Neural cell (in vitro differentiated cells): ENCODE measurements around the gene MYRF. TPM values are rescaled to one million over a fixed set of nuclear protein-coding genes. Genes with fewer than 3 reads are reported as not detected.

Experiments used
- H2AFZ ChIP-seq: fragments of 200-600, 300-800 bp; sonication (generic), shearing (Covaris generic); 2 replicates; pipeline ENCODE4 v1.6.0; 2014; ENCODE audit warnings: low read depth, mild to moderate bottlenecking, antibody characterized with exemption, low read length, moderate library complexity
- H3F3A ChIP-seq: fragments of 200-600 bp; shearing (Covaris generic); 2 replicates; pipeline ENCODE4 v1.6.1; 2016; ENCODE audit warnings: mild to moderate bottlenecking, moderate library complexity, mixed read lengths, antibody characterized with exemption, low read length; ENCODE audit not compliant: insufficient read depth, poor library complexity, severe bottlenecking
- H3K27ac ChIP-seq: fragments of 200-600, 300-800 bp; sonication (generic), shearing (Covaris generic); 2 replicates; pipeline ENCODE4 v1.5.1; 2014; ENCODE audit warnings: mild to moderate bottlenecking, low read length, moderate library complexity
- H3K27me3 ChIP-seq: fragments of 300-800, 200-600 bp; sonication (generic), shearing (Covaris generic); 2 replicates; pipeline ENCODE4 v1.6.0; 2014; ENCODE audit warnings: mild to moderate bottlenecking, low read depth, low read length, moderate library complexity; ENCODE audit not compliant: insufficient read depth
- H3K36me3 ChIP-seq: fragments of 300-800, 200-600 bp; sonication (generic), shearing (Covaris generic); 2 replicates; pipeline ENCODE4 v1.5.1; 2014; ENCODE audit warnings: mild to moderate bottlenecking, antibody characterized with exemption, low read length, moderate library complexity; ENCODE audit not compliant: insufficient read depth
- H3K4me2 ChIP-seq: fragments of 300-800, 200-600 bp; sonication (generic), shearing (Covaris generic); 2 replicates; pipeline ENCODE4 v1.6.0; 2014; ENCODE audit warnings: mild to moderate bottlenecking, low read length
- H3K4me3 ChIP-seq: fragments of 300-800, 200-600 bp; sonication (generic), shearing (Covaris generic); 2 replicates; pipeline ENCODE4 v1.5.1; 2014; ENCODE audit warnings: mild to moderate bottlenecking, low read length, moderate library complexity
- H3K79me2 ChIP-seq: fragments of 200-600 bp; shearing (Covaris generic); replicated peaks from 2 replicates; pipeline ENCODE4 v1.6.0; 2014; ENCODE audit warnings: mild to moderate bottlenecking, low read length, moderate library complexity; ENCODE audit not compliant: insufficient read depth
- H3K9ac ChIP-seq: fragments of 300-800, 200-600 bp; sonication (generic), shearing (Covaris generic); 2 replicates; pipeline ENCODE4 v1.6.1; 2016; ENCODE audit warnings: mild to moderate bottlenecking, low read length, mixed read lengths
- H3K9me2 ChIP-seq: fragments of 200-600 bp; shearing (Covaris generic); 2 replicates; pipeline ENCODE4 v1.6.1; 2016; ENCODE audit warnings: mild to moderate bottlenecking, low read length, mixed read lengths; ENCODE audit not compliant: insufficient read depth
- H3K9me3 ChIP-seq: fragments of 200-600, 300-800 bp; sonication (generic), shearing (Covaris generic); 2 replicates; pipeline ENCODE4 v1.6.1; 2016; ENCODE audit warnings: mild to moderate bottlenecking, mixed run types, low read length, moderate library complexity, mixed read lengths
- H4K20me1 ChIP-seq: fragments of 200-600 bp; shearing (Covaris generic); 2 replicates; pipeline ENCODE4 v1.6.1; 2016; ENCODE audit warnings: mild to moderate bottlenecking, mixed run types; ENCODE audit not compliant: insufficient read depth
- CTCF ChIP-seq: fragments of 450-650 bp; IDR thresholded peaks from 2 replicates; pipeline ENCODE4 v1.5.1; 2014; ENCODE audit warnings: antibody characterized with exemption, mild to moderate bottlenecking, moderate library complexity; ENCODE audit not compliant: poor library complexity, severe bottlenecking
- EP300 ChIP-seq: fragments of 450-650 bp; conservative IDR thresholded peaks from 2 replicates; pipeline ENCODE4 v1.6.1; 2014; ENCODE audit warnings: antibody characterized with exemption, mild to moderate bottlenecking, moderate library complexity; ENCODE audit not compliant: poor library complexity, severe bottlenecking
- EZH2 ChIP-seq: fragments of 200-600, 300-800 bp; shearing (Covaris generic), sonication (generic); IDR thresholded peaks from 2 replicates; pipeline ENCODE4 v1.6.1; 2014; ENCODE audit warnings: antibody characterized with exemption, low read length, borderline replicate concordance, mild to moderate bottlenecking; ENCODE audit not compliant: insufficient read depth, poor library complexity, severe bottlenecking
- MXI1 ChIP-seq: fragments of 450-650 bp; conservative IDR thresholded peaks from 2 replicates; pipeline ENCODE4 v1.6.1; 2014; ENCODE audit warnings: antibody characterized with exemption, mild to moderate bottlenecking; ENCODE audit not compliant: poor library complexity, severe bottlenecking
- POLR2AphosphoS5 ChIP-seq: IDR thresholded peaks from 2 replicates; pipeline ENCODE4 v1.6.1; 2012
- RAD21 ChIP-seq: fragments of 450-650 bp; conservative IDR thresholded peaks from 2 replicates; pipeline ENCODE4 v1.6.1; 2014; ENCODE audit warnings: antibody characterized with exemption, mild to moderate bottlenecking, moderate library complexity
- REST ChIP-seq: IDR thresholded peaks from 2 replicates; pipeline ENCODE4 v1.6.1; 2012; ENCODE audit warnings: borderline replicate concordance
- SMC3 ChIP-seq: fragments of 450-650 bp; conservative IDR thresholded peaks from 2 replicates; pipeline ENCODE4 v1.6.1; 2014; ENCODE audit warnings: antibody characterized with exemption, mild to moderate bottlenecking, moderate library complexity; ENCODE audit not compliant: poor library complexity
- TAF1 ChIP-seq: IDR thresholded peaks from 2 replicates; pipeline ENCODE4 v1.6.1; 2012; ENCODE audit warnings: low read depth
- polyA plus RNA-seq: library from polyadenylated mRNA; depleted of rRNA; stranded (reverse); fragments of >200 nt; gene quantifications from 2 replicates; pipeline ENCODE4 v1.2.3, GENCODE V29; 2014

Gene MYRF
- polyA plus RNA-seq, 1 donor from 2014 or later: 0.16 TPM

GRCh38 chr11:61737636-61738386 is 14.6 kb upstream of the MYRF start:
- H3K79me2 ChIP-seq: no peaks in the 10 kb centered on the region
- no peak overlapping the region for H3K4me3 ChIP-seq
- H3K27me3 ChIP-seq: no peaks in the 10 kb centered on the region
- no peak overlapping the region for H3K27ac ChIP-seq
- H2AFZ ChIP-seq: no peak overlapping the region
- H3K9ac ChIP-seq: no peak overlapping the region
- no peaks in the 10 kb centered on the region for H3K9me2 ChIP-seq
- H3K4me2 ChIP-seq: no peak overlapping the region
- H3F3A ChIP-seq: no peaks in the 10 kb centered on the region
- H3K36me3 ChIP-seq: no peaks in the 10 kb centered on the region
- H4K20me1 ChIP-seq: no peaks in the 10 kb centered on the region
- H3K9me3 ChIP-seq: no peaks in the 10 kb centered on the region
- TF ChIP-seq EP300 (no peak), TAF1 (no peak), RAD21 (no peak), REST (no peak), EZH2 (no peak), POLR2AphosphoS5 (no peak), CTCF (no peak), MXI1 (no peak), SMC3 (no peak)

- H3K9me3 ChIP-seq: no peaks in the 10 kb centered on the region
- H3K4me3 ChIP-seq: no peak overlapping the region
- no peak for TF ChIP-seq EP300
- no peak for TF ChIP-seq REST
- TF ChIP-seq CTCF: no peak
- no peak for TF ChIP-seq RAD21
- TF ChIP-seq TAF1: no peak
- no peak for TF ChIP-seq SMC3
- no peak for TF ChIP-seq EZH2
- no peak overlapping the region for H3K4me2 ChIP-seq
- no peak overlapping the region for H2AFZ ChIP-seq
- no peaks in the 10 kb centered on the region for H4K20me1 ChIP-seq
- H3K27me3 ChIP-seq: no peaks in the 10 kb centered on the region
- H3K79me2 ChIP-seq: no peaks in the 10 kb centered on the region
- H3K9me2 ChIP-seq: no peaks in the 10 kb centered on the region
- H3K36me3 ChIP-seq: no peaks in the 10 kb centered on the region
- H3F3A ChIP-seq: no peaks in the 10 kb centered on the region
- H3K9ac ChIP-seq: no peak overlapping the region
- H3K27ac ChIP-seq: no peak overlapping the region
These were observed 13.7 kb upstream of the MYRF start for GRCh38 chr11:61738776-61739175.
